Measurements from ENCODE around the gene ST6GALNAC3. TPM values are rescaled to one million over a fixed set of nuclear protein-coding genes. Genes with fewer than 3 reads are reported as not detected.

Gene ST6GALNAC3
- total RNA-seq, 1 donor from 2014 or later, result 62.3 TPM

DNA sequence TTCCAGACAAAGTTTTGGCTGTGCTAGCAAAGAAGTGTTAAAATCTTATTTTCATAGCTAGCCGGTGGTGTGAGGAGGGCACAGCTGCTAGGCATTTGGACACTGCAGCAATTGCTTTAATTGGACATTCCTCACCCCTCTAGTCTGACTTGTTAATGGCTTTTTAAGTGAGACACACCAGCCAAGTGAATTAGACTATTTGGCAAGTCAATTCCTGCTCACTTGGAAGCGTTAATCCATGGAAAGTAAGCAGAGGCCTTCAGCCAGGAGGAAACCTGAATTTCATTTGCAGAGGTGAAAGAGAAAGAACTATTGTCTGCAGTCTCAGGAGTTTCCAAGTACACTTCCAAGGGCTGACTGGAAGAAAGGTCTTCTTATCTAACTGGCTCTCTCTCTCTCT, 175.7 kb downstream of the ST6GALNAC3 start:
- Mint-ChIP-seq H3K4me3 (no peak overlapping the region), H3K4me1 (peaks cover 33% of the 10 kb centered on the region), H3K27ac (no peak overlapping the region), H3K36me3 (peaks cover 6% of the 10 kb centered on the region), H3K9me3 (peaks cover 6% of the 10 kb centered on the region), H3K27me3 (ENCODE audit: low read depth) (no peaks in the 10 kb centered on the region)
- TF ChIP-seq, protein P1, sequence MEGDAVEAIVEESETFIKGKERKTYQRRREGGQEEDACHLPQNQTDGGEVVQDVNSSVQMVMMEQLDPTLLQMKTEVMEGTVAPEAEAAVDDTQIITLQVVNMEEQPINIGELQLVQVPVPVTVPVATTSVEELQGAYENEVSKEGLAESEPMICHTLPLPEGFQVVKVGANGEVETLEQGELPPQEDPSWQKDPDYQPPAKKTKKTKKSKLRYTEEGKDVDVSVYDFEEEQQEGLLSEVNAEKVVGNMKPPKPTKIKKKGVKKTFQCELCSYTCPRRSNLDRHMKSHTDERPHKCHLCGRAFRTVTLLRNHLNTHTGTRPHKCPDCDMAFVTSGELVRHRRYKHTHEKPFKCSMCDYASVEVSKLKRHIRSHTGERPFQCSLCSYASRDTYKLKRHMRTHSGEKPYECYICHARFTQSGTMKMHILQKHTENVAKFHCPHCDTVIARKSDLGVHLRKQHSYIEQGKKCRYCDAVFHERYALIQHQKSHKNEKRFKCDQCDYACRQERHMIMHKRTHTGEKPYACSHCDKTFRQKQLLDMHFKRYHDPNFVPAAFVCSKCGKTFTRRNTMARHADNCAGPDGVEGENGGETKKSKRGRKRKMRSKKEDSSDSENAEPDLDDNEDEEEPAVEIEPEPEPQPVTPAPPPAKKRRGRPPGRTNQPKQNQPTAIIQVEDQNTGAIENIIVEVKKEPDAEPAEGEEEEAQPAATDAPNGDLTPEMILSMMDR (IDR thresholded peaks at IDR 0.05; ENCODE audit: unreplicated experiment), result no peak
- no peak for DNase-seq (ENCODE audit: low spot score in 2 of 2, unreplicated experiment in 2 of 2)

DNA sequence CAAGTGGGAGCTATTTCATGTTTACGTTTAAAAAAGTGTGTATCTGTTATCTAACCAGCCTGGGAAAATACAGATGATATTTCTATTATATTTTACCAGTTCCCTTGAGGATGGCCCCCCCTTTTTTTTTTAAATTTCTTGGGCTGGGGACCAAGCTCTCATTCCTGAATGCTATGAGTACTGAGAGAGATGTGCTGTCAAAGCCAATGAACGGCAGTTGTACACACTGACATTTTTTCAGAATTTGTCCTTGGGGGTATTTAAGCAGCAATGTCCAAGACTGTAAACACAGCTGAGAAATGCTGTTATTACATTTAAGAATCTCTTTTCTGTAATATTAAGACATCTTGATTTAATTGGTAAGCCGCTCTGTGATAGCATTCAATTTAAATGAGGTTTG, 177.9 kb downstream of the ST6GALNAC3 start:
- TF ChIP-seq, protein P1 (IDR thresholded peaks at IDR 0.05; ENCODE audit: unreplicated experiment), result no peak
- no peak overlapping the region for H3K27ac Mint-ChIP-seq

DNA sequence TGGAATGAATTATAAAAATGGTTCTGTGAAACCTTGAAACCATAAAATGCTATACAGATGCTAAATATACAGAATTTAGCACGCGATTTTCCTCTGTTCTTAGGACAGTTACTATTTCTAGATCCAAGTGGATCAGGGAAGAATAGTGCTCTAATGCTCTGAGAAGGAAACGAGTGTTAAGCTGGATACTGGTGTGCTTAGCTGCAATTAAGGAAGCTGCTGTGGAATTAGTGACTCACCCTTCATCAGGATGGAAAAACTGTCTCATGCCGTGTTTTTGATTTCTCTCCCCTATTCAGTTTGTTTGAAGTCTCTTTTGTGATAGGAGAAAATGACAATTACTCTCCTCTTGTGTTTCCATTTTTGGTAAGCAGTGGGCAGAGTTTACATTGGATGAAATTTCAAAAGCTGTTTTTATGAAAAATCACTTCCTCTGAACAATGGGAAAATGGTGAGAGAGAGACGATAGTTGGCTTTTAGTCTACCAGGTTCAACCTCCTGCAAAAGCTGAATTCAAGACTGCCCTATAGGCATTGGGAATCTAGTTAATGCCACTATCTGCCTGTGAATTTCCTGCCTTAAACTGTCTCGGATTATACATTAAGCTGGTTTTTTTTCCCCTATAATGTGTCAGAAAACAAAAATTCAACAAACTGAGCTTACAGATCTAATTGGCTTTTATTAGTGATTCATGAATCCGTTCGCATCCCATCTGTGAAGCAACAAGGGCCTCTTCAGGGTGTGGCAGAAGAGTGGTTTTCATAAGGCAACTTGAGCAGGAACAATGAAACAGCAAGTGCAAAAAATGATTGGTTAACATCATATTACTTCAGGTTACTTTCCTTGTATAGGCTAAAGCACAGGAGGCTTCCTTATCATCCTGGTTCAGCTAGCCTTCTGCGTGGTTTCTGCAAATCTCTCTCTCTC, 179.8 kb downstream of the ST6GALNAC3 start:
- Mint-ChIP-seq H3K4me3 (no peak overlapping the region), H3K27me3 (ENCODE audit: low read depth) (no peaks in the 10 kb centered on the region), H3K9me3 (no peaks in the 10 kb centered on the region), H3K27ac (no peak overlapping the region), H3K4me1 (peaks cover 31% of the 10 kb centered on the region), H3K36me3 (peaks cover 4% of the 10 kb centered on the region)
- no peak for DNase-seq (ENCODE audit: low spot score in 2 of 2, unreplicated experiment in 2 of 2)
- TF ChIP-seq, protein P1 (IDR thresholded peaks at IDR 0.05; ENCODE audit: unreplicated experiment), result no peak

More for the DNA sequence above, 177.9 kb downstream of the ST6GALNAC3 start:
- Mint-ChIP-seq H3K36me3 (peaks cover 4% of the 10 kb centered on the region), H3K9me3 (no peaks in the 10 kb centered on the region), H3K4me3 (no peak overlapping the region), H3K27me3 (ENCODE audit: low read depth) (no peaks in the 10 kb centered on the region), H3K4me1 (peaks cover 31% of the 10 kb centered on the region)
- no peak for DNase-seq (ENCODE audit: low spot score in 2 of 2, unreplicated experiment in 2 of 2)

DNA sequence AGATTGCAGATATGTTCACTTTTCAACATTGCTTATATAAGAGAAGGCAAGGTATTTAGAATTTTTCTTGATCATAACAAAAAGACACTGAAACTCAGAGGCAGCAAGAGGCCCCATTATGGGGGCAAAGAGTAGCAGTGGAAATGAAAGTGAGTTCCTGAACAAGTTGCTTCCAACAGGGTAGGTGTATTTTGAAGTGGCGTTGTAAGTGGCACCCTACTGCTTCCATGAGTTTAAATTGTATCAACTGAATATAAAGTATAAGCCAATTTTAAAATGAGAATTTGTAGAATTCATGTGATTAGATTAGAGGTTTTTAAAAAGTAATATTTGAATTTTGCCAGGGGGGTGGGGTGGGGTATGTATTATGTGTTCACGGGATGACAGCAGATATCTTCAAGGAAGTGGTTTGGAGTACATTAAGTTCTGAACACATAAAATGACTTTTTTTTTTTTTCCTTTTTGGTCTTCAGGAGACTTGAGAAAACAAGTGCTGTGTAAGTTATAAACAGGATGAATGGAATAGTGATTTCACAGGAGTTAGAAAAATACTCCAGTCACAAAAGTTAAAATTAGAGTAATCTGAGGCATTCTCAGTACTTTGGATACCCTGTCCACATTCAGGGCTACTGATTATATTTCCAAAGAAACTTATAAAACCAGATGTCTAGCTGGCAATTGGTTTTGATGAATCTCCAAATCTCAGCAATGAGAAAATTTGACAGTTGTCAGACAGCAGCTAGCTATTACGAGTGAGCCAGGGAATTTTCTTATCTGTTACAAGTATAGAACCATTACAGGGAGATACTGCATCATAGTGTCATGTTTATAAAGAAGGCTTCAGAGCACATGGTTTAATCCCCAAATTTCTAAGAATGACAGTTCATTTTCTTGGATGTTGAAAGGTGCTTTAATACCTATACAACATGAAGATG, 182.0 kb downstream of the ST6GALNAC3 start:
- peak overlapping the region; percentile 38 for H3K27ac Mint-ChIP-seq
- peaks cover 25% of the 10 kb centered on the region for H3K4me1 Mint-ChIP-seq
- H3K36me3 Mint-ChIP-seq, result no peaks in the 10 kb centered on the region
- no peaks in the 10 kb centered on the region for H3K27me3 Mint-ChIP-seq (ENCODE audit: low read depth)
- no peaks in the 10 kb centered on the region for H3K9me3 Mint-ChIP-seq
- no peak for DNase-seq (ENCODE audit: low spot score in 2 of 2, unreplicated experiment in 2 of 2)
- TF ChIP-seq, protein P1 (IDR thresholded peaks at IDR 0.05; ENCODE audit: unreplicated experiment), result no peak
- no peak overlapping the region for H3K4me3 Mint-ChIP-seq

DNA sequence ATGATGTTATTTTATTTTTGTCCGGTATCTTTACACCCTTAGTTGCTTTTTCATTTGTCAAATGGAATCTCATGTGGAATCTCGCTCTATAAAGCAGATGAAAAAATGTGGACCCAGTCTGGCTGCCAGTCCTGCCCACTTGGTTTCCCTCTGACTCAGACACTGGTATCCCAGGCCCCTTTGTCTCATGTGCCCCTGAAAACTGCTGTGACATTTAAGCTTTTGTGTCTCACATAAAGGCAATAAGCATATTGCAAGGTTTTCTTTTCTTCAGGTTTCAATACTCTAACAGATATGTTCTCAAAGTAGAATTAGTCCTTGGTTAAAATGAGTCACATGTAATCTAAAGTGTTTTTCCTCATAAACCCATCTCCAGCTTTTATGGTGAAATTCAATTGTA, 183.3 kb downstream of the ST6GALNAC3 start:
- no peak overlapping the region for H3K27ac Mint-ChIP-seq
- DNase-seq (ENCODE audit: low spot score in 2 of 2, unreplicated experiment in 2 of 2), result no peak
- H3K4me1 Mint-ChIP-seq, result peaks cover 21% of the 10 kb centered on the region
- no peaks in the 10 kb centered on the region for H3K9me3 Mint-ChIP-seq
- peaks cover 4% of the 10 kb centered on the region for H3K36me3 Mint-ChIP-seq
- no peak overlapping the region for H3K4me3 Mint-ChIP-seq
- no peaks in the 10 kb centered on the region for H3K27me3 Mint-ChIP-seq (ENCODE audit: low read depth)
- TF ChIP-seq, protein P1 (IDR thresholded peaks at IDR 0.05; ENCODE audit: unreplicated experiment), result no peak

Data from mesothelial cell of epicardium (in vitro differentiated cells).